Calu3 (cell line): ENCODE results near the gene HOXD8. TPM values are rescaled to one million over a fixed set of nuclear protein-coding genes. Genes with fewer than 3 reads are reported as not detected.

ENCODE experiments used
- BruUV-seq: library from RNA; stranded (reverse); fragments of 400-500 nt; replicated peaks from 2 replicates; lab custom pipeline; 2021; lab: Mats Ljungman, UMichigan
- CTCF ChIA-PET: fragments of 300-600 bp; sonication (Branson Sonifier 250); formaldehyde crosslinking; loops from one replicate; lab custom pipeline; 2022; ENCODE audit warnings: antibody characterized with exemption; lab: Charles Lee
- DNase-seq: peaks from one replicate; pipeline ENCODE4 v3.0.0; 2022
- H3K27ac Mint-ChIP-seq: one replicate; pipeline ENCODE4 v1.8.0; 2022; ENCODE audit warnings: mixed read lengths; ENCODE audit not compliant: unreplicated experiment
- H3K27me3 Mint-ChIP-seq: one replicate; pipeline ENCODE4 v1.8.0; 2022; ENCODE audit warnings: mixed read lengths; ENCODE audit not compliant: unreplicated experiment
- H3K36me3 Mint-ChIP-seq: one replicate; pipeline ENCODE4 v1.8.0; 2022; ENCODE audit warnings: mild to moderate bottlenecking, moderate library complexity, mixed read lengths; ENCODE audit not compliant: insufficient read depth, unreplicated experiment
- H3K4me1 Mint-ChIP-seq: one replicate; pipeline ENCODE4 v1.8.0; 2022; ENCODE audit warnings: mild to moderate bottlenecking, low read depth, mixed read lengths; ENCODE audit not compliant: unreplicated experiment
- H3K4me3 Mint-ChIP-seq: one replicate; pipeline ENCODE4 v1.8.0; 2022; ENCODE audit warnings: mild to moderate bottlenecking, low read depth, moderate library complexity, mixed read lengths; ENCODE audit not compliant: unreplicated experiment
- H3K9me3 Mint-ChIP-seq: one replicate; pipeline ENCODE4 v1.8.0; 2022; ENCODE audit warnings: low read depth, mixed read lengths; ENCODE audit not compliant: unreplicated experiment
- CTCF ChIP-seq: fragments of 200-600 bp; IDR thresholded peaks from one replicate; pipeline ENCODE4 v1.8.0; 2022; ENCODE audit warnings: antibody characterized with exemption; ENCODE audit not compliant: unreplicated experiment
- intact Hi-C: fragments of 100-400 bp; cut with micrococcal nuclease; formaldehyde crosslinking; loops from one replicate; pipeline ENCODE4 v1.10.0; 2022; ENCODE audit not compliant: unreplicated experiment
- total RNA-seq: library from RNA; stranded (reverse); gene quantifications from 2 replicates; pipeline ENCODE4 v1.2.3, GENCODE V29; 2022

Gene HOXD8
- total RNA-seq, 1 experiment from 2014 or later = not detected

DNA sequence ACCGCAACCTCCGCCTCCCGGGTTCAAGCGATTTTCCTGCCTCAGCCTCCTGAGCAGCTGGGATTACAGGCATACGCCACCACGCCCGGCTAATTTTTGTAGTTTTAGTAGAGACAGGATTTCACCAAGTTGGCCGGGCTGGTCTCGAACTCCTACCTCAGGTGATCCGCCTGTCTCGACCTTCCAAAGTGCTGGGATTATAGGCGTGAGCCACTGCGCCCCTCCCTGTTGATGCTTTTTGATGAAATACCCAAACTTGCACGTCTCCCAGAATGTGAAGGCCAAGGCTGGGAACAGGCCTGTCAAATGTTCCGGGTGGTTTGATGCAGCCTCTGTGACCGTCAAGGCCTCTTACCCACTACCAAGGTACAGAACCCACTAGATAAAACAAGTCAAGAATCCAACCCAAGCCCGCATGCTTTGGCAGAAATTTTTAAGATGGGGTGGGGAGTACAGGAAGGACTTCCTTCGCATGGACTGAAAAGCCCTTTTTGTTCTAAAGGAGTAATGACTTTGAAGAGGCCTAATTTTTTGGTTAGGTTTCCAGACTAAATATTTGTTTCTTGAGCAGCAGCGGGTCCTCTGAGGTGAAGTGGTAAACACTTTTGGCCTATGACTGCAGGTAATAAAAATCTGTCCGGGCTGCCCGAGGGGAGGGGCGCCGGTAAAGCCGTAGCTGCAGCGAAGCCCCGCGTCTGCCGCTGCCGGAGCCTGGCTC, 42.0 kb upstream of the HOXD8 start:
- no peak for DNase-seq
- Mint-ChIP-seq H3K36me3 (no peaks in the 10 kb centered on the region), H3K4me3 (peak overlapping the region; percentile 62), H3K27ac (no peak overlapping the region), H3K4me1 (no peaks in the 10 kb centered on the region), H3K27me3 (peaks cover 52% of the 10 kb centered on the region), H3K9me3 (peaks cover 2% of the 10 kb centered on the region)
- no TSS peak for BruUV-seq
- no peak for TF ChIP-seq CTCF
- intact Hi-C loops = loop anchor here (2.0 kb wide), 2 partner anchors 397 to 721 kb away; no protein-coding TSS in a partner anchor
- CTCF ChIA-PET = interaction anchor here (1.3 to 1.4 kb wide), 2 partner anchors 397 to 399 kb away, joined by 3 to 8 read pairs; no protein-coding TSS in a partner anchor

DNA sequence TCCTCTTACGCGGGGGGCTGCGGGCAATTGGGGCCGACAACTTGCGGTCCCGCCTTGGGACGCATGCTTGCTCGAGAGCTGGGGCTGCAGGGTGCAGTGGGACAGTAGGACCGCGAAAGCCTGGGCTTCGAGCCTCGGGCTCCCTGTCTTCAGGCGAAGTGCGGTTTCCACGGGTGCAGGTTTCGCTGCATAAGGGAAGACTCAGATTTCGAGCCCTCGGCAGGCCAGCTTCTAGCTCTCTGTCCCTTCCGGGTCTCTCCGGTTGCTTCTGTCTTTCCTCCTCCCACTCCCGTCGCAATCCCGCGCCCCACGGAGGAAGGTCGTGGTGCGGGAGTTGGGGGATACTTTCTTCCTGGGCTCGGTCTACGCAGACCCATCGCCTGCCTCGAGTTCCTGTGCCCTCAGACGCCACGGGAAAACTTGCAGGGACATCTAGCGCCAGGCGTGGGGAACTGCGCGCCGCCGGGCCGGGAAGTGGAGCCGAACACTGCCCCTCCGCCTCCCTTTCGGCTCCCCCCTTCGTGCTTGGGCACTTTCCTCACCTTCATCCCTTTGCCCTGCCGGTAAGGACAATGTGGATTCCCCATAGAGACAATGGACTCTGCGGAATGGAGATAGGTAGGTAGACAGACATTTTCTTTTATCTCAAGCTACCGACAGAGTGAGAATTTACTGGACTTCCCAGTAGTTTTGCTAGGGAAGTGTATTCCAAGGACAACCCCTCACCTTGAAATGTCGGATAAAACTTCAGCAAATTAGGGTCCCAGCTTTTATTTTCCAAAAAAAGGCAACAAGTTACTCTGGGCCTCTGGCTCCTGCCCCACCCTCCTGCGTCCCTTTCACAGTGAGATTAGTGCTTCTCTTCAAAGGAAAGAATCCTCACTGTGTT, 41.2 kb upstream of the HOXD8 start:
- peak overlapping the region; percentile 62 for H3K4me3 Mint-ChIP-seq
- peak; percentile 83 for TF ChIP-seq CTCF
- no peaks in the 10 kb centered on the region for H3K4me1 Mint-ChIP-seq
- DNase-seq = peak; percentile 73
- CTCF ChIA-PET = interaction anchor here (1.0 to 1.4 kb wide), 3 partner anchors 398 to 837 kb away, joined by 3 to 8 read pairs (median 3); no protein-coding TSS in a partner anchor
- intact Hi-C loops = no loop called here
- H3K27me3 Mint-ChIP-seq = peaks cover 52% of the 10 kb centered on the region
- no peak overlapping the region for H3K27ac Mint-ChIP-seq
- no TSS peak for BruUV-seq
- no peaks in the 10 kb centered on the region for H3K36me3 Mint-ChIP-seq
- H3K9me3 Mint-ChIP-seq = no peaks in the 10 kb centered on the region

DNA sequence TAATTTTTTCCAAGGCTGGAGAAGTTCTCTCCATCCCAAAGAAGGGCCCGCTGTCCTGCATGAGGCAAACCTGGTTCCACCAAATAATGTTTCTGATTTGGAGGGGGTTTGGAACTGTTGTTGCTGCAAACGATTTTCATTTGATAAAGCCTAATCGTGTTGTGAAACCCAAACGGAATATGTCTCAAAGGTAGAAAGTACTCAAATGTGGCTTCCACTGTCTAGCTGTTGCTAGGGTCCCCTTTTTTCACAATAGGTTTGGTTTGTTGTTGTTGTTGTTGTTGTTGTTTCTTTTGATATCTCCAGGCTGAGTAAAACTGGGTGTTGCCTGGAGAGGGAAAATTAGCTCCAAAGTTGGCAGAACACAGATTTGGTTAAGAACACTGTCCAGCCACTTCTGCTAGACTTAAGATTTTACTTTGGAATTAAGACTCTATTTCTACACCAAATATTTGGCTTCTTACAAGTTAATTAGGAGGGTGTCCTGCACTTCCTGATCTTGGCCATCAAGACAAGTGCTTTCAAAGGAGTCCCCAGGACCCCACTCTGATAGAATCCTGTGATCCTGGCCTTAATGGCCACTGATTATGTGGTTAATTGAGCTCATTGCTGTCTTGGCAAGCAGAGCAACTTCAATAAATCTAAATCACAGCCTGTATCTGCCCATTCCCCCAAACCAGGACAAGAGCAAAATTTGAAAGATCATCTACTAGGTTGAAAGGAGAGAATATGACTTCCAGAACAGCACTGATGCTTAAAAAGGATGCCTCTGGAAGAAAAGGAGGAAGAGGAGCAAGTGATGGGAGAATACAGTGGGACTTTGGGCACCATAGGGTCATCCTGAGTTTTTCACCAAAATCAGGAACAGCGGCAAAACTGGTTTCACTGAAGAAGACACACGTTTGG, 40.3 kb upstream of the HOXD8 start:
- intact Hi-C loops = no loop called here
- BruUV-seq = no TSS peak
- no peak for DNase-seq
- Mint-ChIP-seq H3K27ac (no peak overlapping the region), H3K4me1 (no peaks in the 10 kb centered on the region), H3K9me3 (no peaks in the 10 kb centered on the region), H3K27me3 (peaks cover 58% of the 10 kb centered on the region), H3K36me3 (no peaks in the 10 kb centered on the region), H3K4me3 (no peak overlapping the region)
- CTCF ChIA-PET = interaction anchor here (1.0 to 1.4 kb wide), 3 partner anchors 399 to 838 kb away, joined by 3 to 8 read pairs (median 3); no protein-coding TSS in a partner anchor
- no peak for TF ChIP-seq CTCF

GRCh38 chr2:176089843-176090395, 39.6 kb upstream of the HOXD8 start:
- no peak for TF ChIP-seq CTCF
- DNase-seq = no peak
- Mint-ChIP-seq H3K27ac (no peak overlapping the region), H3K4me3 (no peak overlapping the region), H3K9me3 (no peaks in the 10 kb centered on the region), H3K27me3 (peaks cover 60% of the 10 kb centered on the region), H3K4me1 (no peaks in the 10 kb centered on the region), H3K36me3 (no peaks in the 10 kb centered on the region)
- no TSS peak for BruUV-seq
- CTCF ChIA-PET = no interaction called here
- intact Hi-C loops = no loop called here
